ENCODE data around the gene JUNB. TPM values are rescaled to one million over a fixed set of nuclear protein-coding genes. Genes with fewer than 3 reads are reported as not detected.

The JUNB gene
- total and polyA plus RNA-seq, 2 of the 13 experiments (the other 11 are each of a cell fraction or from before 2014, with no cell fraction given), result 7.7 to 8.2 TPM

- TF ChIP-seq ZBTB14 (CRISPR knock-in tag; IDR thresholded peaks at IDR 0.05), result peak; percentile 60; the same call in 1 of the 2 replicates
- TF ChIP-seq ZNF839 (CRISPR knock-in tag; IDR thresholded peaks at IDR 0.05; ENCODE audit: borderline replicate concordance), result no peak
- TF ChIP-seq ZNF619 (CRISPR knock-in tag; IDR thresholded peaks at IDR 0.05), result no peak
- TF ChIP-seq, protein P1, sequence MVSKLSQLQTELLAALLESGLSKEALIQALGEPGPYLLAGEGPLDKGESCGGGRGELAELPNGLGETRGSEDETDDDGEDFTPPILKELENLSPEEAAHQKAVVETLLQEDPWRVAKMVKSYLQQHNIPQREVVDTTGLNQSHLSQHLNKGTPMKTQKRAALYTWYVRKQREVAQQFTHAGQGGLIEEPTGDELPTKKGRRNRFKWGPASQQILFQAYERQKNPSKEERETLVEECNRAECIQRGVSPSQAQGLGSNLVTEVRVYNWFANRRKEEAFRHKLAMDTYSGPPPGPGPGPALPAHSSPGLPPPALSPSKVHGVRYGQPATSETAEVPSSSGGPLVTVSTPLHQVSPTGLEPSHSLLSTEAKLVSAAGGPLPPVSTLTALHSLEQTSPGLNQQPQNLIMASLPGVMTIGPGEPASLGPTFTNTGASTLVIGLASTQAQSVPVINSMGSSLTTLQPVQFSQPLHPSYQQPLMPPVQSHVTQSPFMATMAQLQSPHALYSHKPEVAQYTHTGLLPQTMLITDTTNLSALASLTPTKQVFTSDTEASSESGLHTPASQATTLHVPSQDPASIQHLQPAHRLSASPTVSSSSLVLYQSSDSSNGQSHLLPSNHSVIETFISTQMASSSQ (IDR thresholded peaks at IDR 0.05; ENCODE audit: low read depth), result no peak
- TF ChIP-seq, protein P1 (CRISPR knock-in tag; IDR thresholded peaks at IDR 0.05; ENCODE audit: borderline replicate concordance), result peak; percentile 66; the same call in 1 of the 2 replicates
- peak; percentile 48; the same call in 1 of the 2 replicates for TF ChIP-seq HES4 (CRISPR knock-in tag; IDR thresholded peaks at IDR 0.05; ENCODE audit: borderline replicate concordance)
- TF ChIP-seq ZNF296 (CRISPR knock-in tag; conservative IDR thresholded peaks at IDR 0.05), result peak; percentile 69; the same call in 1 of the 2 replicates
- TF ChIP-seq ZNF781 (CRISPR knock-in tag; IDR thresholded peaks at IDR 0.05; ENCODE audit: borderline replicate concordance, not compliant biosample characterization), result peak; percentile 73
- 0 out of 2 replicates have a peak, but pooled peaks have one; percentile 17 for TF ChIP-seq TMF1 (CRISPR knock-in tag; IDR thresholded peaks at IDR 0.05; ENCODE audit: low read depth)
- no peak for TF ChIP-seq ZNF567 (CRISPR knock-in tag; IDR thresholded peaks at IDR 0.05; ENCODE audit: borderline replicate concordance)
- peak; percentile 80 for TF ChIP-seq POLR2G (IDR thresholded peaks at IDR 0.05; ENCODE audit: low read depth, low read length)
- TF ChIP-seq CENPBD1 (CRISPR knock-in tag; IDR thresholded peaks at IDR 0.05; ENCODE audit: borderline replicate concordance, low read depth), result no peak; the same call in 1 of the 2 replicates
- no peak for TF ChIP-seq ZNF674 (CRISPR knock-in tag; IDR thresholded peaks at IDR 0.05; ENCODE audit: low read depth)
- TF ChIP-seq HHEX (CRISPR knock-in tag; IDR thresholded peaks at IDR 0.05), result no peak
- peak; percentile 65; the same call in 1 of the 2 replicates for TF ChIP-seq ZNF589 (CRISPR knock-in tag; conservative IDR thresholded peaks at IDR 0.05)
- no peak for TF ChIP-seq NFATC3 (CRISPR knock-in tag; IDR thresholded peaks at IDR 0.05)
- TF ChIP-seq PAX8 (CRISPR knock-in tag; IDR thresholded peaks at IDR 0.05; ENCODE audit: borderline replicate concordance), result peak; percentile 93; the same call in 1 of the 2 replicates
- TF ChIP-seq FOXO4 (CRISPR knock-in tag; conservative IDR thresholded peaks at IDR 0.05), result no peak
- no peak for TF ChIP-seq MBNL3 (CRISPR knock-in tag; conservative IDR thresholded peaks at IDR 0.05)
- TF ChIP-seq HOXA3 (CRISPR knock-in tag; IDR thresholded peaks at IDR 0.05), result peak; percentile 91
- peak; percentile 29; the same call in 1 of the 2 replicates for TF ChIP-seq ZBTB42 (CRISPR knock-in tag; IDR thresholded peaks at IDR 0.05)
- no peak for TF ChIP-seq ATF7 (IDR thresholded peaks at IDR 0.05)
- TF ChIP-seq ATF7 (CRISPR knock-in tag; IDR thresholded peaks at IDR 0.05), result 0 out of 2 replicates have a peak, but pooled peaks have one; percentile 55
Observed at GRCh38 chr19:12806242-12807081, 15.2 kb downstream of the JUNB start, which contains the start of gene RNASEH2A (continued).

Measured in HepG2 (cell line).